IMR-90 (cell line): Measurements from ENCODE around the gene DNTT. TPM values are rescaled to one million over a fixed set of nuclear protein-coding genes. Genes with fewer than 3 reads are reported as not detected.

Source experiments
- ATAC-seq: fragments of 200-7000 bp; cut with Tn5 transposase; 2 replicates; pipeline ENCODE4 v1.9.1; 2020; ENCODE audit warnings: low read depth, mild to moderate bottlenecking, moderate library complexity
- BruUV-seq: library from RNA; stranded (reverse); fragments of 400-500 nt; replicated peaks from 2 replicates; lab custom pipeline; 2021; lab: Mats Ljungman, UMichigan
- CTCF ChIA-PET: fragments of 300-600 bp; formaldehyde crosslinking; extraction: SDS; loops from one replicate; lab custom pipeline; 2021; ENCODE audit warnings: antibody characterized with exemption; lab: Yijun Ruan, JAX
- POLR2A ChIA-PET: fragments of 300-600 bp; sonication (Branson Sonifier 250); formaldehyde crosslinking; loops from one replicate; lab custom pipeline; 2022; ENCODE audit warnings: antibody characterized with exemption; ENCODE audit not compliant: unreplicated experiment; lab: Charles Lee
- DNase-seq: peaks from one replicate; pipeline ENCODE4 v3.0.0; 2013
- H2AFZ ChIP-seq: replicated peaks from 2 replicates; pipeline ENCODE3; 2013; ENCODE audit warnings: low read length, mild to moderate bottlenecking; ENCODE audit not compliant: poor library complexity
- H2AK5ac ChIP-seq: 2 replicates; pipeline ENCODE4 v1.6.1; 2013; ENCODE audit warnings: low read depth, low read length, inconsistent platforms
- H2AK9ac ChIP-seq: replicated peaks from 2 replicates; pipeline ENCODE3; 2013; ENCODE audit warnings: mild to moderate bottlenecking, low read depth, low read length, moderate library complexity; ENCODE audit not compliant: poor library complexity
- H2BK120ac ChIP-seq: 2 replicates; pipeline ENCODE4 v1.6.1; 2013; ENCODE audit warnings: low read depth, low read length, inconsistent platforms
- H2BK15ac ChIP-seq: 3 replicates; pipeline ENCODE4 v1.6.1; 2013; ENCODE audit warnings: low read depth, low read length, inconsistent platforms
- H2BK20ac ChIP-seq: 2 replicates; pipeline ENCODE4 v1.6.1; 2013; ENCODE audit warnings: low read depth, mild to moderate bottlenecking, inconsistent platforms, low read length, moderate library complexity
- H2BK5ac ChIP-seq: 2 replicates; pipeline ENCODE4 v1.6.1; 2013; ENCODE audit warnings: mild to moderate bottlenecking, low read depth, low read length, inconsistent platforms; ENCODE audit not compliant: poor library complexity, severe bottlenecking
- H3K14ac ChIP-seq: replicated peaks from 2 replicates; pipeline ENCODE4 v1.6.1; 2013; ENCODE audit warnings: low read depth, low read length, inconsistent platforms
- H3K18ac ChIP-seq: 2 replicates; pipeline ENCODE4 v1.6.1; 2013; ENCODE audit warnings: low read depth, low read length, control low read depth
- H3K23ac ChIP-seq: 2 replicates; pipeline ENCODE4 v1.6.1; 2013; ENCODE audit warnings: low read depth, low read length, inconsistent platforms
- H3K27ac ChIP-seq: 2 replicates; pipeline ENCODE4 v1.5.1; 2013; ENCODE audit warnings: mild to moderate bottlenecking, control low read depth, low read length; ENCODE audit not compliant: insufficient read depth
- H3K27me3 ChIP-seq: 2 replicates; pipeline ENCODE4 v1.6.1; 2013; ENCODE audit warnings: low read length; ENCODE audit not compliant: control insufficient read depth, insufficient read depth
- H3K36me3 ChIP-seq: 2 replicates; pipeline ENCODE4 v1.6.1; 2013; ENCODE audit warnings: low read length, mixed read lengths; ENCODE audit not compliant: control insufficient read depth, insufficient read depth
- H3K4ac ChIP-seq: 2 replicates; pipeline ENCODE4 v1.6.1; 2013; ENCODE audit warnings: low read depth, low read length, inconsistent platforms
- H3K4me1 ChIP-seq: 2 replicates; pipeline ENCODE4 v1.6.1; 2013; ENCODE audit warnings: low read length, mixed read lengths; ENCODE audit not compliant: control insufficient read depth, insufficient read depth
- H3K4me2 ChIP-seq: 2 replicates; pipeline ENCODE4 v1.6.1; 2013; ENCODE audit warnings: low read depth, mild to moderate bottlenecking, control low read depth, low read length, moderate library complexity
- H3K4me3 ChIP-seq: 2 replicates; pipeline ENCODE4 v1.5.1; 2013; ENCODE audit warnings: low read depth, mild to moderate bottlenecking, control low read depth, low read length, moderate library complexity; ENCODE audit not compliant: insufficient read depth
- H3K56ac ChIP-seq: 2 replicates; pipeline ENCODE4 v1.6.1; 2013; ENCODE audit warnings: low read length, inconsistent platforms; ENCODE audit not compliant: insufficient read depth; ENCODE audit errors: extremely low read depth
- H3K79me1 ChIP-seq, 2 experiments: 2 replicates each; pipeline ENCODE4 v1.6.1; 2013; ENCODE audit warnings: low read length in 2 of 2, inconsistent platforms in 1 of 2, low read depth in 1 of 2
- H3K9ac ChIP-seq: 2 replicates; pipeline ENCODE4 v1.6.1; 2013; ENCODE audit warnings: low read depth, low read length, control low read depth
- H3K9me1 ChIP-seq: 2 replicates; pipeline ENCODE4 v1.6.1; 2013; ENCODE audit warnings: low read length, inconsistent platforms; ENCODE audit not compliant: insufficient read depth
- H3K9me3 ChIP-seq: 2 replicates; pipeline ENCODE4 v1.6.1; 2013; ENCODE audit warnings: low read length; ENCODE audit not compliant: control insufficient read depth, insufficient read depth
- H4K20me1 ChIP-seq: 2 replicates; pipeline ENCODE4 v1.6.1; 2013; ENCODE audit warnings: low read length, inconsistent platforms; ENCODE audit not compliant: insufficient read depth
- H4K5ac ChIP-seq: 2 replicates; pipeline ENCODE4 v1.6.1; 2013; ENCODE audit warnings: mild to moderate bottlenecking, low read depth, low read length, control low read depth
- H4K8ac ChIP-seq, 2 experiments: 2 replicates each; pipeline ENCODE4 v1.6.1; 2013; ENCODE audit warnings: low read depth in 2 of 2, low read length in 2 of 2, control low read depth in 1 of 2, inconsistent platforms in 1 of 2
- H4K91ac ChIP-seq: 2 replicates; pipeline ENCODE4 v1.6.1; 2013; ENCODE audit warnings: low read depth, low read length, inconsistent platforms; ENCODE audit not compliant: insufficient read depth
- BHLHE40 ChIP-seq: fragments of 150-350 bp; IDR thresholded peaks from 2 replicates; pipeline ENCODE4 v1.6.1; 2016; ENCODE audit warnings: mild to moderate bottlenecking, low read depth, low read length
- CEBPB ChIP-seq: IDR thresholded peaks from 2 replicates; pipeline ENCODE4 v1.6.1; 2012; ENCODE audit warnings: low read depth, low read length, improper control_type of control experiment
- CHD1 ChIP-seq: IDR thresholded peaks from 2 replicates; pipeline ENCODE4 v1.6.1; 2012; ENCODE audit warnings: low read depth, low read length, improper control_type of control experiment
- CTCF ChIP-seq: conservative IDR thresholded peaks from 2 replicates; pipeline ENCODE4 v1.5.1; 2012; ENCODE audit warnings: mild to moderate bottlenecking, low read depth, low read length, improper control_type of control experiment
- ELK1 ChIP-seq: fragments of 150-350 bp; IDR thresholded peaks from 2 replicates; pipeline ENCODE4 v1.6.1; 2016; ENCODE audit warnings: low read depth, mild to moderate bottlenecking, low read length, moderate library complexity, borderline replicate concordance
- MAFK ChIP-seq: IDR thresholded peaks from 2 replicates; pipeline ENCODE4 v1.6.1; 2012; ENCODE audit warnings: low read depth, low read length, improper control_type of control experiment
- MAZ ChIP-seq: IDR thresholded peaks from 2 replicates; pipeline ENCODE4 v1.6.1; 2012; ENCODE audit warnings: low read depth, mild to moderate bottlenecking, low read length, improper control_type of control experiment, moderate library complexity, borderline replicate concordance
- NFE2L2 ChIP-seq: fragments of 150-350 bp; IDR thresholded peaks from 2 replicates; pipeline ENCODE4 v1.6.1; 2016; ENCODE audit warnings: low read depth, mild to moderate bottlenecking, low read length
- POLR2A ChIP-seq: IDR thresholded peaks from 2 replicates; pipeline ENCODE4 v1.6.1; 2012; ENCODE audit warnings: mild to moderate bottlenecking, low read depth, low read length
- RAD21 ChIP-seq: IDR thresholded peaks from 2 replicates; pipeline ENCODE4 v1.6.1; 2012; ENCODE audit warnings: low read length, improper control_type of control experiment
- RCOR1 ChIP-seq: IDR thresholded peaks from 2 replicates; pipeline ENCODE4 v1.6.1; 2012; ENCODE audit warnings: mild to moderate bottlenecking, low read length, improper control_type of control experiment; ENCODE audit not compliant: insufficient replicate concordance
- SMC3 ChIP-seq: fragments of 150-350 bp; IDR thresholded peaks from 2 replicates; pipeline ENCODE4 v1.6.1; 2016; ENCODE audit warnings: low read depth, mild to moderate bottlenecking, antibody characterized with exemption, low read length, moderate library complexity
- USF2 ChIP-seq: fragments of 150-350 bp; IDR thresholded peaks from 2 replicates; pipeline ENCODE4 v1.6.1; 2017; ENCODE audit warnings: mild to moderate bottlenecking, antibody characterized with exemption, low read length, low read depth
- WGBS, 2 experiments: methylation state at CpG; one replicate each; pipeline versions ENCODE4 v1.1.5 to v1.1.7; 2013; ENCODE audit warnings: missing lambda C conversion rate in 2 of 2; ENCODE audit not compliant: insufficient read length in 1 of 2; ENCODE audit errors: extremely low coverage in 2 of 2; 5-methylcytosine and 5-hydroxymethylcytosine counted together
- dilution Hi-C: fragments of 300-500 bp; cut with HindIII; formaldehyde crosslinking; loops from one replicate; pipeline ENCODE4 v1.14.3; 2018; ENCODE audit warnings: low sequenced_read_pairs; ENCODE audit not compliant: unreplicated experiment
- in situ Hi-C: fragments of 300-500 bp; cut with MboI; formaldehyde crosslinking; loops from 3 replicates; pipeline ENCODE4 v1.14.3; 2019; ENCODE audit warnings: low sequenced_read_pairs, inconsistent platforms, mixed read lengths
- intact Hi-C: fragments of 100-400 bp; cut with micrococcal nuclease; formaldehyde crosslinking; loops from 2 replicates; pipeline ENCODE4 v1.10.0; 2022
- polyA plus RNA-seq, 3 experiments: library from polyadenylated mRNA; depleted of rRNA; stranded (reverse); fragments of >200 nt; gene quantifications; 2 replicates each; pipeline ENCODE4 v1.2.3, GENCODE V29; 2012; ENCODE audit warnings: low replicate concordance in 1 of 3
- total RNA-seq: library from RNA; depleted of rRNA; stranded (reverse); fragments of >200 nt; gene quantifications from 2 replicates; pipeline ENCODE4 v1.2.3, GENCODE V29; 2012

The DNTT gene
- total and polyA plus RNA-seq, 2 of the 4 experiments (the other 2 are of a cell fraction) = not detected

GRCh38 chr10:96367470-96367869 is 63.2 kb downstream of the DNTT start:
- H3K27ac ChIP-seq = no peak overlapping the region
- no peak overlapping the region for H2BK5ac ChIP-seq
- WGBS, 2 experiments = no CpG with 5 or more reads among the region's 4 CpGs
- no peak overlapping the region for H2BK15ac ChIP-seq
- H4K91ac ChIP-seq = no peak overlapping the region
- peaks cover 2% of the 10 kb centered on the region for H3K4me1 ChIP-seq
- no peak overlapping the region for H4K8ac ChIP-seq
- H4K5ac ChIP-seq = no peak overlapping the region
- BruUV-seq = no TSS peak
- DNase-seq (no peak), ATAC-seq (no peak)
- H2AK5ac ChIP-seq = no peak overlapping the region
- H3K14ac ChIP-seq = no peak overlapping the region
- no peak for TF ChIP-seq CHD1
- no peak for TF ChIP-seq USF2
- TF ChIP-seq MAZ = no peak
- no peak for TF ChIP-seq CTCF
- TF ChIP-seq NFE2L2 = no peak
- TF ChIP-seq ELK1 = no peak
- no peak for TF ChIP-seq RCOR1
- no peak for TF ChIP-seq CEBPB
- TF ChIP-seq SMC3 = no peak
- no peak for TF ChIP-seq MAFK
- no peak for TF ChIP-seq BHLHE40
- TF ChIP-seq POLR2A = no peak
- TF ChIP-seq RAD21 = no peak
- H3K27me3 ChIP-seq = peaks cover 4% of the 10 kb centered on the region
- CTCF ChIA-PET = interaction anchor here (0.6 kb wide), 1 partner anchor 10 kb away, joined by 3 read pairs; no protein-coding TSS in a partner anchor
- no peaks in the 10 kb centered on the region for H4K20me1 ChIP-seq
- H3K9me3 ChIP-seq = no peaks in the 10 kb centered on the region
- POLR2A ChIA-PET = no interaction called here
- H3K56ac ChIP-seq = no peak overlapping the region
- H3K36me3 ChIP-seq = no peaks in the 10 kb centered on the region
- in situ Hi-C loops (no loop called here), intact Hi-C loops (no loop called here), dilution Hi-C loops (no loop called here)
- no peak overlapping the region for H2AFZ ChIP-seq
- H3K4ac ChIP-seq = no peak overlapping the region
- H3K18ac ChIP-seq = no peak overlapping the region
- no peak overlapping the region for H2BK120ac ChIP-seq
- H3K23ac ChIP-seq = no peak overlapping the region
- H3K9ac ChIP-seq = no peak overlapping the region
- H3K4me2 ChIP-seq = no peak overlapping the region
- no peaks in the 10 kb centered on the region for H3K79me1 ChIP-seq
- H3K9me1 ChIP-seq = no peaks in the 10 kb centered on the region
- no peak overlapping the region for H3K4me3 ChIP-seq
- H2AK9ac ChIP-seq = no peak overlapping the region
- H2BK20ac ChIP-seq = no peak overlapping the region
